ENCODE results near the gene C19orf47. TPM values are rescaled to one million over a fixed set of nuclear protein-coding genes. Genes with fewer than 3 reads are reported as not detected.

The C19orf47 gene
- total RNA-seq, 4 donors from 2014 or later, result 7.6 to 11.9 (median 8.3) TPM

DNA sequence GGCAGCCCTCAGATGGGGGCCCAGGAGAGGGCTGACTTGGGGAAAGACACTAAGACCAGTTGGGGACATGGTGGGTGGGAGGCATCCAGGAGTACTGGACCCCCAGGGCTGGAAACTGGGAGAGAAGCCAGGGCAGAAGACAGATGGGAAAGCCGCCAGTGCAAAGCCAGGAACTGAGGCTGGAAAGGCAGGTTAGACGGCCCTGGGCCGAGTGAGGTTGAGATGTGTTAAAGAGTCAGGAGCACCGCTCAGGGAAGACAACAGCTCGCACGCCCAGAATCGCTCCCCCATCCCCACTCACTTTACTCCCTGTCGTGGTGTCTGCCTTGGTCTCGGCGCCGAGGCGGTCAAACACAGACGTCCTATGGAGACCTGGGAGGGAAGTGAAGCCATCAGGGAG, 24.5 kb downstream of the C19orf47 start:
- DNase-seq (ENCODE audit: low spot score), result no peak
- no peak for ATAC-seq (ENCODE audit: low FRiP score)
- TF ChIP-seq, protein P1, sequence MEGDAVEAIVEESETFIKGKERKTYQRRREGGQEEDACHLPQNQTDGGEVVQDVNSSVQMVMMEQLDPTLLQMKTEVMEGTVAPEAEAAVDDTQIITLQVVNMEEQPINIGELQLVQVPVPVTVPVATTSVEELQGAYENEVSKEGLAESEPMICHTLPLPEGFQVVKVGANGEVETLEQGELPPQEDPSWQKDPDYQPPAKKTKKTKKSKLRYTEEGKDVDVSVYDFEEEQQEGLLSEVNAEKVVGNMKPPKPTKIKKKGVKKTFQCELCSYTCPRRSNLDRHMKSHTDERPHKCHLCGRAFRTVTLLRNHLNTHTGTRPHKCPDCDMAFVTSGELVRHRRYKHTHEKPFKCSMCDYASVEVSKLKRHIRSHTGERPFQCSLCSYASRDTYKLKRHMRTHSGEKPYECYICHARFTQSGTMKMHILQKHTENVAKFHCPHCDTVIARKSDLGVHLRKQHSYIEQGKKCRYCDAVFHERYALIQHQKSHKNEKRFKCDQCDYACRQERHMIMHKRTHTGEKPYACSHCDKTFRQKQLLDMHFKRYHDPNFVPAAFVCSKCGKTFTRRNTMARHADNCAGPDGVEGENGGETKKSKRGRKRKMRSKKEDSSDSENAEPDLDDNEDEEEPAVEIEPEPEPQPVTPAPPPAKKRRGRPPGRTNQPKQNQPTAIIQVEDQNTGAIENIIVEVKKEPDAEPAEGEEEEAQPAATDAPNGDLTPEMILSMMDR (IDR thresholded peaks at IDR 0.05), result no peak

- no peak for ATAC-seq (ENCODE audit: low FRiP score)
- TF ChIP-seq, protein P1 (IDR thresholded peaks at IDR 0.05), result no peak
- DNase-seq (ENCODE audit: low spot score), result no peak
These were observed 25.1 kb downstream of the C19orf47 start for GRCh38 chr19:40322951-40323615.

- no peak for ATAC-seq (ENCODE audit: low FRiP score)
- DNase-seq (ENCODE audit: low spot score), result no peak
- TF ChIP-seq, protein P1 (IDR thresholded peaks at IDR 0.05), result no peak
These were observed 26.0 kb downstream of the C19orf47 start for GRCh38 chr19:40322271-40322610.

- no peak for DNase-seq (ENCODE audit: low spot score)
- TF ChIP-seq, protein P1 (IDR thresholded peaks at IDR 0.05), result no peak
- ATAC-seq (ENCODE audit: low FRiP score), result no peak
These were observed 26.5 kb downstream of the C19orf47 start for GRCh38 chr19:40321566-40322270.

GRCh38 chr19:40321076-40321475, 27.1 kb downstream of the C19orf47 start:
- DNase-seq (ENCODE audit: low spot score), result no peak
- ATAC-seq (ENCODE audit: low FRiP score), result no peak
- TF ChIP-seq, protein P1 (IDR thresholded peaks at IDR 0.05), result no peak

GRCh38 chr19:40320558-40320935, 27.6 kb downstream of the C19orf47 start:
- ATAC-seq (ENCODE audit: low FRiP score) (no peak), DNase-seq (ENCODE audit: low spot score) (no peak)
- TF ChIP-seq, protein P1 (IDR thresholded peaks at IDR 0.05), result no peak

GRCh38 chr19:40317338-40317737, 30.9 kb downstream of the C19orf47 start:
- ATAC-seq (ENCODE audit: low FRiP score), result no peak
- no peak for DNase-seq (ENCODE audit: low spot score)
- TF ChIP-seq, protein P1 (IDR thresholded peaks at IDR 0.05), result no peak

Data from omental fat pad (tissue), 4 donors.